ENCODE data around the gene ACSS3. TPM values are rescaled to one million over a fixed set of nuclear protein-coding genes. Genes with fewer than 3 reads are reported as not detected.

ACSS3 gene
- polyA plus RNA-seq, 1 of the 3 experiments (the other 2 are of a cell fraction) = 0.02 TPM

DNA sequence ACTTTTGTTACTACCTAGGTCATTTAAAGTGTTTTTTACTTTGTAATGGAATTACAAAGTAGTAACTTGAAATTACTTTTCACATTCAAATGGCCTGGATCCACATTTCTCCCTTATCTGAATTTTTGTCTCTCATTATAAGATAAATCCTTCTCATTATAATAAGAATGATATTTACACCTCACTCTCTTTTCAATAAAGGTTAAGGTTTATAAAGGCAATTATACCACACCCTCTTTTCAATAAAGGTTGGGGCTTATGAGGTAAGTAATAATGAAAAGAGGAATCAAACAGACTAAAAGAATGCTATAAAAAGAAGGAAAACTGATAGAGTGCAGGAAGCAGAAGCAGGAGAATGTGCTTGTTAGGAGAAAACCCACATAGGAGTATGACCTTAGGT lies 210.8 kb downstream of the ACSS3 start:
- H3K9me2 ChIP-seq = no peaks in the 10 kb centered on the region
- H3F3A ChIP-seq (replicated peaks; ENCODE audit: insufficient read depth) = no peaks in the 10 kb centered on the region
- CTCF ChIA-PET = no interaction called here
- TF ChIP-seq POLR2AphosphoS5 (IDR thresholded peaks at IDR 0.05; ENCODE audit: low read depth, low read length) = no peak
- TF ChIP-seq RFX5 (IDR thresholded peaks at IDR 0.05; ENCODE audit: low read length) = no peak
- TF ChIP-seq TCF12 (IDR thresholded peaks at IDR 0.05) = no peak
- no peak for TF ChIP-seq FOSL2 (IDR thresholded peaks at IDR 0.05; ENCODE audit: borderline replicate concordance, low read depth)
- TF ChIP-seq, protein P1, sequence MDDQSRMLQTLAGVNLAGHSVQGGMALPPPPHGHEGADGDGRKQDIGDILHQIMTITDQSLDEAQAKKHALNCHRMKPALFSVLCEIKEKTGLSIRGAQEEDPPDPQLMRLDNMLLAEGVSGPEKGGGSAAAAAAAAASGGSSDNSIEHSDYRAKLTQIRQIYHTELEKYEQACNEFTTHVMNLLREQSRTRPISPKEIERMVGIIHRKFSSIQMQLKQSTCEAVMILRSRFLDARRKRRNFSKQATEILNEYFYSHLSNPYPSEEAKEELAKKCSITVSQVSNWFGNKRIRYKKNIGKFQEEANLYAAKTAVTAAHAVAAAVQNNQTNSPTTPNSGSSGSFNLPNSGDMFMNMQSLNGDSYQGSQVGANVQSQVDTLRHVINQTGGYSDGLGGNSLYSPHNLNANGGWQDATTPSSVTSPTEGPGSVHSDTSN (IDR thresholded peaks at IDR 0.05) = no peak
- TF ChIP-seq RCOR1 (IDR thresholded peaks at IDR 0.05; ENCODE audit: low read length) = no peak
- TF ChIP-seq, protein P2, sequence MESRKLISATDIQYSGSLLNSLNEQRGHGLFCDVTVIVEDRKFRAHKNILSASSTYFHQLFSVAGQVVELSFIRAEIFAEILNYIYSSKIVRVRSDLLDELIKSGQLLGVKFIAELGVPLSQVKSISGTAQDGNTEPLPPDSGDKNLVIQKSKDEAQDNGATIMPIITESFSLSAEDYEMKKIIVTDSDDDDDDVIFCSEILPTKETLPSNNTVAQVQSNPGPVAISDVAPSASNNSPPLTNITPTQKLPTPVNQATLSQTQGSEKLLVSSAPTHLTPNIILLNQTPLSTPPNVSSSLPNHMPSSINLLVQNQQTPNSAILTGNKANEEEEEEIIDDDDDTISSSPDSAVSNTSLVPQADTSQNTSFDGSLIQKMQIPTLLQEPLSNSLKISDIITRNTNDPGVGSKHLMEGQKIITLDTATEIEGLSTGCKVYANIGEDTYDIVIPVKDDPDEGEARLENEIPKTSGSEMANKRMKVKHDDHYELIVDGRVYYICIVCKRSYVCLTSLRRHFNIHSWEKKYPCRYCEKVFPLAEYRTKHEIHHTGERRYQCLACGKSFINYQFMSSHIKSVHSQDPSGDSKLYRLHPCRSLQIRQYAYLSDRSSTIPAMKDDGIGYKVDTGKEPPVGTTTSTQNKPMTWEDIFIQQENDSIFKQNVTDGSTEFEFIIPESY (IDR thresholded peaks at IDR 0.05; ENCODE audit: borderline replicate concordance, low read depth) = no peak
- no peak for TF ChIP-seq TAF1 (IDR thresholded peaks at IDR 0.05; ENCODE audit: borderline replicate concordance, low read depth, low read length)
- TF ChIP-seq, protein P3, sequence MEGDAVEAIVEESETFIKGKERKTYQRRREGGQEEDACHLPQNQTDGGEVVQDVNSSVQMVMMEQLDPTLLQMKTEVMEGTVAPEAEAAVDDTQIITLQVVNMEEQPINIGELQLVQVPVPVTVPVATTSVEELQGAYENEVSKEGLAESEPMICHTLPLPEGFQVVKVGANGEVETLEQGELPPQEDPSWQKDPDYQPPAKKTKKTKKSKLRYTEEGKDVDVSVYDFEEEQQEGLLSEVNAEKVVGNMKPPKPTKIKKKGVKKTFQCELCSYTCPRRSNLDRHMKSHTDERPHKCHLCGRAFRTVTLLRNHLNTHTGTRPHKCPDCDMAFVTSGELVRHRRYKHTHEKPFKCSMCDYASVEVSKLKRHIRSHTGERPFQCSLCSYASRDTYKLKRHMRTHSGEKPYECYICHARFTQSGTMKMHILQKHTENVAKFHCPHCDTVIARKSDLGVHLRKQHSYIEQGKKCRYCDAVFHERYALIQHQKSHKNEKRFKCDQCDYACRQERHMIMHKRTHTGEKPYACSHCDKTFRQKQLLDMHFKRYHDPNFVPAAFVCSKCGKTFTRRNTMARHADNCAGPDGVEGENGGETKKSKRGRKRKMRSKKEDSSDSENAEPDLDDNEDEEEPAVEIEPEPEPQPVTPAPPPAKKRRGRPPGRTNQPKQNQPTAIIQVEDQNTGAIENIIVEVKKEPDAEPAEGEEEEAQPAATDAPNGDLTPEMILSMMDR (IDR thresholded peaks at IDR 0.05) = no peak
- TF ChIP-seq ELF1 (IDR thresholded peaks at IDR 0.05) = no peak
- TF ChIP-seq USF2 (IDR thresholded peaks at IDR 0.05; ENCODE audit: borderline replicate concordance, low read depth, low read length) = no peak
- TF ChIP-seq YY1 (IDR thresholded peaks at IDR 0.05; ENCODE audit: low read depth) = no peak
- TF ChIP-seq, protein P4, sequence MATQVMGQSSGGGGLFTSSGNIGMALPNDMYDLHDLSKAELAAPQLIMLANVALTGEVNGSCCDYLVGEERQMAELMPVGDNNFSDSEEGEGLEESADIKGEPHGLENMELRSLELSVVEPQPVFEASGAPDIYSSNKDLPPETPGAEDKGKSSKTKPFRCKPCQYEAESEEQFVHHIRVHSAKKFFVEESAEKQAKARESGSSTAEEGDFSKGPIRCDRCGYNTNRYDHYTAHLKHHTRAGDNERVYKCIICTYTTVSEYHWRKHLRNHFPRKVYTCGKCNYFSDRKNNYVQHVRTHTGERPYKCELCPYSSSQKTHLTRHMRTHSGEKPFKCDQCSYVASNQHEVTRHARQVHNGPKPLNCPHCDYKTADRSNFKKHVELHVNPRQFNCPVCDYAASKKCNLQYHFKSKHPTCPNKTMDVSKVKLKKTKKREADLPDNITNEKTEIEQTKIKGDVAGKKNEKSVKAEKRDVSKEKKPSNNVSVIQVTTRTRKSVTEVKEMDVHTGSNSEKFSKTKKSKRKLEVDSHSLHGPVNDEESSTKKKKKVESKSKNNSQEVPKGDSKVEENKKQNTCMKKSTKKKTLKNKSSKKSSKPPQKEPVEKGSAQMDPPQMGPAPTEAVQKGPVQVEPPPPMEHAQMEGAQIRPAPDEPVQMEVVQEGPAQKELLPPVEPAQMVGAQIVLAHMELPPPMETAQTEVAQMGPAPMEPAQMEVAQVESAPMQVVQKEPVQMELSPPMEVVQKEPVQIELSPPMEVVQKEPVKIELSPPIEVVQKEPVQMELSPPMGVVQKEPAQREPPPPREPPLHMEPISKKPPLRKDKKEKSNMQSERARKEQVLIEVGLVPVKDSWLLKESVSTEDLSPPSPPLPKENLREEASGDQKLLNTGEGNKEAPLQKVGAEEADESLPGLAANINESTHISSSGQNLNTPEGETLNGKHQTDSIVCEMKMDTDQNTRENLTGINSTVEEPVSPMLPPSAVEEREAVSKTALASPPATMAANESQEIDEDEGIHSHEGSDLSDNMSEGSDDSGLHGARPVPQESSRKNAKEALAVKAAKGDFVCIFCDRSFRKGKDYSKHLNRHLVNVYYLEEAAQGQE (IDR thresholded peaks at IDR 0.05; ENCODE audit: low read depth, low read length) = no peak
- TF ChIP-seq RXRA (IDR thresholded peaks at IDR 0.05; ENCODE audit: borderline replicate concordance, low read depth) = no peak
- no peak for TF ChIP-seq NRF1 (IDR thresholded peaks at IDR 0.05; ENCODE audit: low read depth, low read length)
- no peak for TF ChIP-seq TEAD4 (IDR thresholded peaks at IDR 0.05; ENCODE audit: borderline replicate concordance, insufficient read depth)
- TF ChIP-seq, protein P5, sequence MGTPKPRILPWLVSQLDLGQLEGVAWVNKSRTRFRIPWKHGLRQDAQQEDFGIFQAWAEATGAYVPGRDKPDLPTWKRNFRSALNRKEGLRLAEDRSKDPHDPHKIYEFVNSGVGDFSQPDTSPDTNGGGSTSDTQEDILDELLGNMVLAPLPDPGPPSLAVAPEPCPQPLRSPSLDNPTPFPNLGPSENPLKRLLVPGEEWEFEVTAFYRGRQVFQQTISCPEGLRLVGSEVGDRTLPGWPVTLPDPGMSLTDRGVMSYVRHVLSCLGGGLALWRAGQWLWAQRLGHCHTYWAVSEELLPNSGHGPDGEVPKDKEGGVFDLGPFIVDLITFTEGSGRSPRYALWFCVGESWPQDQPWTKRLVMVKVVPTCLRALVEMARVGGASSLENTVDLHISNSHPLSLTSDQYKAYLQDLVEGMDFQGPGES (IDR thresholded peaks at IDR 0.05; ENCODE audit: low read depth, low read length) = no peak
- TF ChIP-seq USF1 (IDR thresholded peaks at IDR 0.05; ENCODE audit: borderline replicate concordance, low read depth) = no peak
- no peak for TF ChIP-seq NFIC (IDR thresholded peaks at IDR 0.05; ENCODE audit: borderline replicate concordance)
- no peak overlapping the region for H3K4me3 ChIP-seq (ENCODE audit: low read depth in 2 of 2, low read length in 1 of 2)
- H2AFZ ChIP-seq (ENCODE audit: low read depth) = no peak overlapping the region
- POLR2A ChIA-PET = no interaction called here
- no peak for DNase-seq
- no peaks in the 10 kb centered on the region for H3K79me2 ChIP-seq (ENCODE audit: insufficient read depth)
- no peaks in the 10 kb centered on the region for H3K27me3 ChIP-seq (ENCODE audit: insufficient read depth)
- H3K9me3 ChIP-seq = no peaks in the 10 kb centered on the region
- no peaks in the 10 kb centered on the region for H4K20me1 ChIP-seq (ENCODE audit: insufficient read depth)
- H3K9ac ChIP-seq = no peak overlapping the region
- H3K4me2 ChIP-seq = no peak overlapping the region
- no peaks in the 10 kb centered on the region for H3K36me3 ChIP-seq (replicated peaks in 1 of 2; ENCODE audit: control insufficient read depth in 1 of 2, insufficient read depth in 2 of 2, low read length in 1 of 2)
- no peak overlapping the region for H3K27ac ChIP-seq (ENCODE audit: low read depth in 2 of 2, low read length in 1 of 2)
- H3K4me1 ChIP-seq (ENCODE audit: control insufficient read depth in 1 of 2, insufficient read depth in 2 of 2, low read depth in 1 of 2, low read length in 1 of 2) = no peaks in the 10 kb centered on the region
